HG02763 (cell line): ENCODE measurements around the gene DACH1.

ENCODE experiments used
- ATAC-seq: cut with Tn5 transposase; IDR thresholded peaks from one replicate; pipeline ENCODE4 v1.9.1; 2021; ENCODE audit warnings: mild to moderate bottlenecking, moderate library complexity; ENCODE audit not compliant: unreplicated experiment

The DACH1 gene

DNA sequence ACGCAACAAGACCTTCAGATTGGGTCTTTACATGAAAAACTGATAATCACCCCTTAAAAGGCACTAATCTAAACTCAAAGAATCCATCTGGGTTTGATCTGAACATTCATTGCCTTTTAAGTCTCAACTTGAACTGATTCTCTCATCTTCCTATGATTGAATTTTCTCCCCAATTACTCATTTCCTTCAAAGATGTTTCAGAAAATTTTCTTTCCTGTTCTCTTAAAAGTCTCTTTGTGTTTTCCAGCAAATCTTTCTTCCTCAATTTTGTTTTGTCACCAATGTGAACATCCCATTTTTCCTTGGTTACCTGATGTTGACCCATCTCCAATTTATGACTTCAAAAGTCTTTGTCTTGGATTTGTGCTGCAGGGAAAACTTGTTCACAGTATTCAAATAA is 234.3 kb downstream of the DACH1 start:
- ATAC-seq: no peak

GRCh38 chr13:71632206-71632605 is 234.8 kb downstream of the DACH1 start:
- no peak for ATAC-seq

GRCh38 chr13:71629167-71629566 is 237.8 kb downstream of the DACH1 start:
- no peak for ATAC-seq

GRCh38 chr13:71626421-71627117 is 240.4 kb downstream of the DACH1 start:
- no peak for ATAC-seq

DNA sequence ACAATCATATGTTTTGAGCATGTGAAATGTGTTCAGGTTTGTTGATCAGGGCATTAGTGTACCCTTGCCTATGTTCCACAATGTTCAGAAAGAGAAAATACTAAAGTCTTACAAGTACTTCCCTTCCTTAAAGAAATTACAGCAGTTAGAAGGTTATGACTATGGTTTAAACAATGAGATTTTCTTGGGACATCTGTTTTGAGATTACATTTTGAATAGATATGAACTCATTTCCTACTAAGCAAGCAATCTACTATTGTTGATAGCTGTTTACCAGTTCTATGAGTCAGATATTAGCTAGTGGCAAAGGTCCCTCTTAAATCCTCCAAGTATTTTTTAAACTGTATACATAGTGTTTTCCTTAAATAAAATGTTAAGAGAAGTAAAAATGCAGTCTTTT is 241.3 kb downstream of the DACH1 start:
- ATAC-seq: no peak

- no peak for ATAC-seq
These were observed 242.1 kb downstream of the DACH1 start for GRCh38 chr13:71624653-71625600.

- ATAC-seq: no peak
These were observed 245.6 kb downstream of the DACH1 start for GRCh38 chr13:71621174-71622124.

GRCh38 chr13:71619096-71619495 is 247.9 kb downstream of the DACH1 start:
- ATAC-seq: no peak

DNA sequence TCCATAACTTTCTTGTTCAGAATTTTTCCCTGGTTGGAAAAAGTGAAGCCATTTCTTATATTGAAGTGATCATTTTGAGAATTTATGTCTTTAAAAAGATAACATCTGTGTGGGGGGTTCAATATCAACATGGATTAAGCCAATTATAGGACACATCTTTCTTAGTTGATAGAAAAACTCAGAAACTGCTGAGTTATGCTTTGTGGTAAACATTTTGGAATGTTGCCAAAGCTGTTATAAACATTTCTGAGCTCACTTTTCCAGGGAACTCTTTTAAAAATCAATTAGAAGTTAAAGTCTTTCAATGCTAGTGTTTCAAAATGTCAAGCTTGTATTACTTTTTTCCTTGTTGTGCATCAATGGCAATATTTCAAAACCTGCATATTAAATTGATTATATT is 248.8 kb downstream of the DACH1 start:
- no peak for ATAC-seq

DNA sequence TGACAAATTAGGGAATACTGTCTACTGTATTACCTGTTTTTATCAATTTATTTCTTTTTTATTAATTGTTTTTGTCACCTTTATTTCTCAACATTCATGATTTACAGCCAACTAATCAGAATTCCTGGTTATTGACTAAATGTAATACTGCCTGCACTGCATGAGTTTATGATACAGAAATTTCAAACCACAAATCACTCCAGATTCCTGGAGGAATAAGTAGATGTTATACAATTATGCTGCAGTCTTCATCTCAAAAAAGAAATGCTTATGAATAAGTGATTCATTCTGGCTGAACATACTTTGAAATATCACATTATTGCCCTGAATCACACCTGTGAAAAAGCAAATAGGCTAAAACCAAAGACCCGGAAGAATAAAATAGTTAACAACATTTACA is 249.7 kb downstream of the DACH1 start:
- no peak for ATAC-seq

- ATAC-seq: no peak
These were observed 253.8 kb downstream of the DACH1 start for GRCh38 chr13:71613066-71613745.

DNA sequence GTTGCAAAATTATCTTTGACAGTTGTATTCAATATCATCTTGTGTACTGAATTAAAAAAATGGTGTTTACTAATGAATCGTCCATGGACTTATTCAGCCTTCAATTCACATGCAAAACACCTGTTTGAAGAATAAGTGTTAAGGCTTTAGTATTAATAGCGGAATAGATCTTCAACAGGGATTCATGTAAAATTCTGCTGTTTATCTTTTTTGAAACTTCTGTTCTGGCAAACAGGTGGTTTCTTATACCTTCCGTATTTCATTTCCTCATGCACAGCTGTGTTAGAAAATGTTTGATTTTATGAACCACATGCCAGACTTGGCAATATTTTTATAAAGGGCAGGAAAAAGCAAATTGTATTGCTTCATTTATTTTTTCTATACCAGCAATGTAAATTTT is 255.7 kb downstream of the DACH1 start:
- no peak for ATAC-seq

GRCh38 chr13:71610876-71611275 is 256.1 kb downstream of the DACH1 start:
- no peak for ATAC-seq

- ATAC-seq: no peak
These were observed 257.7 kb downstream of the DACH1 start for GRCh38 chr13:71609271-71609670.

DNA sequence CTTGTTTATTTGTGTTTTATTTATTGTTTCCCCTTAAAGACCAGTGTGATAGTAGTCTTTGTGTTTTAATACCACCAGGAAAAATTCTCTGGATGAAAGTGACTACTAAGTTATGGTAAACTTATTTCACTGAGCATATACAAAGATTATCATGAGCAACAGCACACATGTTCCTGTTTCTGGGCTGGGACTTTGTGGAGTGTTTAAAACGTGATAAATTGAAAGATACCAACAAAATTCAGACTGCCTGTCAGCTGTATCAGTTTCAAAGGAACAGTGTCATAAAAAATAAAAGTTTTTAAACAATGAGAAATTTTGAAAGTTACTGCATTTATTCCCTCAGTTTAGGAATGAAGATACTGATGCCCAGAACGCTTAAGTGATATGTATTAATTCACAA is 259.4 kb downstream of the DACH1 start:
- ATAC-seq: no peak

DNA sequence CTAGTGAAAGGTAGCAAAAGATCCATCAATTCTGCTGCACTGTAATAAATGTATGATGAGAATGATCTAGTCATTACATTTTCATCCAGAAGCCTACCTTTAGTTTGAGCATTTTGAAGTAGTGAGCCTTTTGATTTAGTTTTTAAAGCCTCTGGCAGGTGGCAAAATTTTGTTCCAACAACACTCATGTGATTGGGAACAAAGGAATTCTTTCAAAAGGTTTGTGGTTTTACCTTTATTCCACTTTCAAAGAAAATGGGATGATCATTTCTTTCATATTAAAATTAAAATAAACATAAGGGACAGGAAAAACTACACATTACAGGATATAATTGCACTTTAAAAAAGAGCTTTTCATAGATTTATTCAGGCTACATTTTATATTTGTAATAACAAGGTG is 260.2 kb downstream of the DACH1 start:
- ATAC-seq: no peak

- no peak for ATAC-seq
These were observed 261.3 kb downstream of the DACH1 start for GRCh38 chr13:71605744-71606143.

GRCh38 chr13:71603255-71603654 is 263.7 kb downstream of the DACH1 start:
- ATAC-seq: no peak

GRCh38 chr13:71602344-71602743 is 264.7 kb downstream of the DACH1 start:
- ATAC-seq: no peak

DNA sequence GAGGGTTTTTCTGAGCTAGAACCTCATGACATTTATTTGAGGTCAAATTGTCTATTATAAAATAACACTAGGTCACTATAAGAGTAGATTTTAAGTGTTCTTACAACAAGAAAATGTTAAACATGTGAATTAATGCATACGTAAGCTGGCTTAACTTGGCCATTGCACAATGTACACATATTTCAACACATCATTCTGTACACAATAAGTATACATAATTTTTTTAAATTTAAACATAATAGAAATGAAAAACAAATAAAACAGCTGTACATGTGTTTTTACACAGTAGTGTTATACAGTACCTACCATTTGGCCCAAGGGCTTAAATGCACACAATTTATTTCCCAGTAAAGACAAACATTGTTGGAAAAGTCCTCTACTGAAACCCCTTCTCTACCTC is 269.9 kb downstream of the DACH1 start:
- no peak for ATAC-seq
